ENCODE results near the gene TLX1. TPM values are rescaled to one million over a fixed set of nuclear protein-coding genes. Genes with fewer than 3 reads are reported as not detected.

TLX1 gene
- polyA plus RNA-seq, 2 of the 4 experiments (the other 2 are of a cell fraction): 0.06 TPM; not detected in 1

DNA sequence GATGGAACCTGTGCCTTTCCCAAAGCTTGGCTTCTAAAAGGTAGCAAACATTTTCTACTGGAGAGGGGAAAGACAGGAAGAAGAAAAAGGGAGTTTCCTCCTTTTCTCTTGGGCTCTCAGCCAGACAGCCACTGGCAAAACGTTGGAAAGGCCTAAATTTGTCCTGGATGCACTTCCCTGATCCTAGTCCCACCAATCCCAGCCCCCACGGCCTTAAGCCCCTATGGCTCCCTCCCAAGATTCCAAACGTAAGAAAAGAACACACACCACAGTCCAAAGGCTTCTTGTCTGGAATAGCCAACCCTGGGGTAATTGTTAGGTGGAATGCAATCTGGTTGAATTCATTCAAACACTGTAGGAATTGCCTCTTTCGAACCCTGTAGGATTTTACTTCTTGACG, 959 bp upstream of the TLX1 start:
- POLR2A ChIA-PET: no interaction called here
- no peaks in the 10 kb centered on the region for H3K9me3 ChIP-seq
- CTCF ChIA-PET: interaction anchor here (1.4 to 1.7 kb wide), 3 partner anchors 12 to 34 kb away, joined by 4 to 15 read pairs (median 6); no protein-coding TSS in a partner anchor
- H3K4me3 ChIP-seq: no peak overlapping the region
- DNase-seq (ENCODE audit: low read depth in 1 of 2, low spot score in 1 of 2) (no peak), ATAC-seq (no peak), FAIRE-seq (no peak)
- no peak for TF ChIP-seq NPAS2 (CRISPR knock-in tag; IDR thresholded peaks at IDR 0.05; ENCODE audit: borderline replicate concordance)
- no peak for TF ChIP-seq ZNF302 (CRISPR knock-in tag; IDR thresholded peaks at IDR 0.05)
- no peak for TF ChIP-seq ZFP36 (IDR thresholded peaks at IDR 0.05; ENCODE audit: borderline replicate concordance, partially characterized antibody)
- TF ChIP-seq, protein P1, sequence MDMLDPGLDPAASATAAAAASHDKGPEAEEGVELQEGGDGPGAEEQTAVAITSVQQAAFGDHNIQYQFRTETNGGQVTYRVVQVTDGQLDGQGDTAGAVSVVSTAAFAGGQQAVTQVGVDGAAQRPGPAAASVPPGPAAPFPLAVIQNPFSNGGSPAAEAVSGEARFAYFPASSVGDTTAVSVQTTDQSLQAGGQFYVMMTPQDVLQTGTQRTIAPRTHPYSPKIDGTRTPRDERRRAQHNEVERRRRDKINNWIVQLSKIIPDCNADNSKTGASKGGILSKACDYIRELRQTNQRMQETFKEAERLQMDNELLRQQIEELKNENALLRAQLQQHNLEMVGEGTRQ (IDR thresholded peaks at IDR 0.05): no peak
- TF ChIP-seq CBX8 (IDR thresholded peaks at IDR 0.05): no peak
- no peak for TF ChIP-seq NR3C1 (IDR thresholded peaks at IDR 0.05)
- TF ChIP-seq BHLHE40 (IDR thresholded peaks at IDR 0.05; ENCODE audit: low read depth, low read length): no peak
- no peak for TF ChIP-seq ZC3H11A (IDR thresholded peaks at IDR 0.05)
- TF ChIP-seq JUNB (IDR thresholded peaks at IDR 0.05): no peak
- TF ChIP-seq, protein P2, sequence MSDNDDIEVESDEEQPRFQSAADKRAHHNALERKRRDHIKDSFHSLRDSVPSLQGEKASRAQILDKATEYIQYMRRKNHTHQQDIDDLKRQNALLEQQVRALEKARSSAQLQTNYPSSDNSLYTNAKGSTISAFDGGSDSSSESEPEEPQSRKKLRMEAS (IDR thresholded peaks at IDR 0.05): no peak
- TF ChIP-seq FOXS1 (CRISPR knock-in tag; IDR thresholded peaks at IDR 0.05): no peak
- TF ChIP-seq EHMT2 (IDR thresholded peaks at IDR 0.05; ENCODE audit: low read depth): no peak
- TF ChIP-seq HOXB5 (CRISPR knock-in tag; IDR thresholded peaks at IDR 0.05): no peak
- TF ChIP-seq RARB (CRISPR knock-in tag; IDR thresholded peaks at IDR 0.05): no peak
- TF ChIP-seq CEBPB (IDR thresholded peaks at IDR 0.05): no peak
- no peak for TF ChIP-seq JUN (IDR thresholded peaks at IDR 0.05)
- no peak for TF ChIP-seq HDAC2 (IDR thresholded peaks at IDR 0.05)
- no peak for TF ChIP-seq FOSB (CRISPR knock-in tag; IDR thresholded peaks at IDR 0.05)
- 53% methylated on average over 5 of the region's 5 CpGs for WGBS (ENCODE audit: missing lambda C conversion rate)
- no peaks in the 10 kb centered on the region for H3K4me1 ChIP-seq
- no peak overlapping the region for H3K4me2 ChIP-seq
- H3K27ac ChIP-seq: no peak overlapping the region

DNA sequence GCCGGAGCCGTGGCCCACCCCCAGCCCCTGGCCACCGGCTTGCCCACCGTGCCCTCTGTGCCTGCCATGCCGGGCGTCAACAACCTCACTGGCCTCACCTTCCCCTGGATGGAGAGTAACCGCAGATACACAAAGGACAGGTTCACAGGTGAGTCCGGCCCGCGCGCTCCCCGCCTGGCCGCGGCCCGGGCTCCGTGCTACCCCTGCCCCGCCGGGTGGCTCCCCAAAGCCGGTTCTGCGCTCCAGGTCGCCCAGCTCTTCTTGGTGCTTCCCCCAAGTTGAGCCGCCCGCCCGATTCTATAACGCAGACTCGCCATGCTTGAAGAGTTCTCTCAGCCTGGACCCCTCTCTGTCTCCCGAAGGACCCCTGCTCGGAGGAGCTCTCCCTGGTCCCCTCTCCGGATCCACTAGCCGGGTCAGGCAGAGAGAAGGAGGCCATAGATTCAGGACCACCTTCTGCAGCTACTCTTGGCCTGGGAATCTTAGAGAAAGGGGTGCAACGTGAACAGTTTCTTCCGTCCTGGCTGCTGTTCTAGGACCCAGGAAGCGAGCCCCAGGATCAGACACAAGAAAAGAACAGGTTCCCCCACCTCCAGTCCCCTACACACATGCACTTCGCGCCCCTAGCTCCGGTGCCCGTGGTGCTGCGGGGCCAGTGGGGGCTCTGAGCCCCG, 999 bp downstream of the TLX1 start:
- Histone ChIP-seq H3K4me1 (no peaks in the 10 kb centered on the region), H3K4me2 (peak overlapping the region; percentile 62), H3K9me3 (no peaks in the 10 kb centered on the region), H3K27ac (peak overlapping the region in 1 of 2 experiments; percentile 53; a peak in 1 of 6 replicates), H3K4me3 (peak overlapping the region; percentile 33; the same call in 2 of the 3 replicates)
- ChIA-PET POLR2A (no interaction called here), CTCF (interaction anchor here (0.5 to 3.1 kb wide), 7 partner anchors 10 to 758 kb away, joined by 3 to 24 read pairs (median 3); no protein-coding TSS in a partner anchor)
- FAIRE-seq: no peak
- no peak for DNase-seq (ENCODE audit: low read depth in 1 of 2, low spot score in 1 of 2)
- 0 out of 6 replicates have a peak, but pooled peaks of 1 of the 2 experiments have one; percentile 6 for ATAC-seq
- TF ChIP-seq EHMT2 (IDR thresholded peaks at IDR 0.05; ENCODE audit: low read depth): no peak
- TF ChIP-seq HEYL (CRISPR knock-in tag; IDR thresholded peaks at IDR 0.05): no peak
- WGBS (ENCODE audit: missing lambda C conversion rate): 75% methylated on average over 33 of the region's 39 CpGs

DNA sequence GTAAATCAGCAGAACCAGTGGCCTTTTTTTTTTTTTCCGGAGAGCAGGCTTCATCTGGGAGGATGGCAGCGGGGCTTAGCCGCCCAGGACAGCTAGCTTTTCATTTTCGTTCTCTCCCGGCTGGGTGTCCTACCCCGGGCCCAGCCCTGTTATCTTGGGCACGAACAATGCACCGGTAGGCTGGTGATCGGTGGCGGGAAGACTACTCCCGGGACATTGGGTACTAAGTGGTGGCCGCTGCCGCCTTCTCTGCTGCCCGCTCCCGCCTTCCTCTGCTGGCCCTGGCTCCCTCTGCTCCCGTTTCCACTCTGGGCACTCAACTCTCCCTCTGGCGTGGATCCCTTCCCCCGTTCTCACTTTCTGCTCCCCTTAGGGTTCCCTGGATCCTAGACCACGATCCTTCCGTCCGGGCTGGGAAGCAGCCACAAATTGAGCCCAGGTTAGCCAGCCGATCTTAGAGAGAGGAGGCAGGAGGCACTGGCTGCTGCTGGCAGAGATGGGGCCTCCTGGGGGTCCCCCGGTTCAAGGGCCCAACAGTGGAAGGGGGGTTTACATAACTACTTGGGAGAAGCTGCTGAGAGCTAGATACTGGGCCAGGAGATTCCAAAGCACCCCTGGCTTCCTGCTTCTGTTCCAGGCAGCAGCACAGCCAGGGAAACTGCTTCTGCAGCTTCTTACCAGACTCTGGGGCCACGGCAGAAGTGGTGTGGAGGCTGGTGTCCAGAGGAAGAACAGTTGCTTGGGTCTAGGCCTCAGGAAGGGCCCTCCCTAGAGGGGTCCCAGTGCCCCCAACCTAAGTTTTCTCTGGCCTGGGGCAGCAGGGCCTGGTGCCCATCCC, 1.8 kb downstream of the TLX1 start:
- Histone ChIP-seq H3K9me3 (no peaks in the 10 kb centered on the region), H3K4me2 (no peak overlapping the region), H3K4me1 (no peaks in the 10 kb centered on the region), H3K27ac (no peak overlapping the region), H3K4me3 (no peak overlapping the region)
- ChIA-PET CTCF (interaction anchor here (0.5 to 19.4 kb wide), 6 partner anchors 9 to 758 kb away, joined by 3 to 463 read pairs (median 4); no protein-coding TSS in a partner anchor), POLR2A (no interaction called here)
- no peak for DNase-seq (ENCODE audit: low read depth in 1 of 2, low spot score in 1 of 2)
- FAIRE-seq: no peak
- no peak for ATAC-seq
- WGBS (ENCODE audit: missing lambda C conversion rate): 75% methylated on average over 21 of the region's 24 CpGs
- TF ChIP-seq NR3C1 (IDR thresholded peaks at IDR 0.05) (no peak), GATA3 (IDR thresholded peaks at IDR 0.05; ENCODE audit: borderline replicate concordance) (no peak), CHD2 (IDR thresholded peaks at IDR 0.05; ENCODE audit: low read length, partially characterized antibody) (no peak), RARB (CRISPR knock-in tag; IDR thresholded peaks at IDR 0.05) (no peak), HOXB5 (CRISPR knock-in tag; IDR thresholded peaks at IDR 0.05) (no peak), HDAC2 (IDR thresholded peaks at IDR 0.05) (no peak), MAZ (IDR thresholded peaks at IDR 0.05; ENCODE audit: borderline replicate concordance, low read depth, low read length) (no peak), POLR2A (IDR thresholded peaks at IDR 0.05; ENCODE audit: low read length) (no peak), JUN (IDR thresholded peaks at IDR 0.05) (no peak), BHLHE40 (IDR thresholded peaks at IDR 0.05; ENCODE audit: low read depth, low read length) (no peak), ESRRA (IDR thresholded peaks at IDR 0.05; ENCODE audit: borderline replicate concordance, low read length) (no peak)
- TF ChIP-seq, protein P3, sequence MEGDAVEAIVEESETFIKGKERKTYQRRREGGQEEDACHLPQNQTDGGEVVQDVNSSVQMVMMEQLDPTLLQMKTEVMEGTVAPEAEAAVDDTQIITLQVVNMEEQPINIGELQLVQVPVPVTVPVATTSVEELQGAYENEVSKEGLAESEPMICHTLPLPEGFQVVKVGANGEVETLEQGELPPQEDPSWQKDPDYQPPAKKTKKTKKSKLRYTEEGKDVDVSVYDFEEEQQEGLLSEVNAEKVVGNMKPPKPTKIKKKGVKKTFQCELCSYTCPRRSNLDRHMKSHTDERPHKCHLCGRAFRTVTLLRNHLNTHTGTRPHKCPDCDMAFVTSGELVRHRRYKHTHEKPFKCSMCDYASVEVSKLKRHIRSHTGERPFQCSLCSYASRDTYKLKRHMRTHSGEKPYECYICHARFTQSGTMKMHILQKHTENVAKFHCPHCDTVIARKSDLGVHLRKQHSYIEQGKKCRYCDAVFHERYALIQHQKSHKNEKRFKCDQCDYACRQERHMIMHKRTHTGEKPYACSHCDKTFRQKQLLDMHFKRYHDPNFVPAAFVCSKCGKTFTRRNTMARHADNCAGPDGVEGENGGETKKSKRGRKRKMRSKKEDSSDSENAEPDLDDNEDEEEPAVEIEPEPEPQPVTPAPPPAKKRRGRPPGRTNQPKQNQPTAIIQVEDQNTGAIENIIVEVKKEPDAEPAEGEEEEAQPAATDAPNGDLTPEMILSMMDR (IDR thresholded peaks at IDR 0.05): no peak
- TF ChIP-seq, protein P4, sequence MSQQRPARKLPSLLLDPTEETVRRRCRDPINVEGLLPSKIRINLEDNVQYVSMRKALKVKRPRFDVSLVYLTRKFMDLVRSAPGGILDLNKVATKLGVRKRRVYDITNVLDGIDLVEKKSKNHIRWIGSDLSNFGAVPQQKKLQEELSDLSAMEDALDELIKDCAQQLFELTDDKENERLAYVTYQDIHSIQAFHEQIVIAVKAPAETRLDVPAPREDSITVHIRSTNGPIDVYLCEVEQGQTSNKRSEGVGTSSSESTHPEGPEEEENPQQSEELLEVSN (IDR thresholded peaks at IDR 0.05; ENCODE audit: borderline replicate concordance, low read depth): no peak
- TF ChIP-seq, protein P5, sequence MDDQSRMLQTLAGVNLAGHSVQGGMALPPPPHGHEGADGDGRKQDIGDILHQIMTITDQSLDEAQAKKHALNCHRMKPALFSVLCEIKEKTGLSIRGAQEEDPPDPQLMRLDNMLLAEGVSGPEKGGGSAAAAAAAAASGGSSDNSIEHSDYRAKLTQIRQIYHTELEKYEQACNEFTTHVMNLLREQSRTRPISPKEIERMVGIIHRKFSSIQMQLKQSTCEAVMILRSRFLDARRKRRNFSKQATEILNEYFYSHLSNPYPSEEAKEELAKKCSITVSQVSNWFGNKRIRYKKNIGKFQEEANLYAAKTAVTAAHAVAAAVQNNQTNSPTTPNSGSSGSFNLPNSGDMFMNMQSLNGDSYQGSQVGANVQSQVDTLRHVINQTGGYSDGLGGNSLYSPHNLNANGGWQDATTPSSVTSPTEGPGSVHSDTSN (IDR thresholded peaks at IDR 0.05): no peak
- TF ChIP-seq, protein P6, sequence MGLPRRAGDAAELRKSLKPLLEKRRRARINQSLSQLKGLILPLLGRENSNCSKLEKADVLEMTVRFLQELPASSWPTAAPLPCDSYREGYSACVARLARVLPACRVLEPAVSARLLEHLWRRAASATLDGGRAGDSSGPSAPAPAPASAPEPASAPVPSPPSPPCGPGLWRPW (IDR thresholded peaks at IDR 0.05): no peak

Measured in A549 (cell line).